SIG-M5 treated with dmso at 0.1 percent for 504 hours (cell line): Measurements from ENCODE around the gene TMEM178A.

Experiments used
- DNase-seq: peaks from one replicate; lab custom pipeline; 2025; ENCODE audit not compliant: unreplicated experiment; lab: John Stamatoyannopoulos, UW

TMEM178A gene

DNA sequence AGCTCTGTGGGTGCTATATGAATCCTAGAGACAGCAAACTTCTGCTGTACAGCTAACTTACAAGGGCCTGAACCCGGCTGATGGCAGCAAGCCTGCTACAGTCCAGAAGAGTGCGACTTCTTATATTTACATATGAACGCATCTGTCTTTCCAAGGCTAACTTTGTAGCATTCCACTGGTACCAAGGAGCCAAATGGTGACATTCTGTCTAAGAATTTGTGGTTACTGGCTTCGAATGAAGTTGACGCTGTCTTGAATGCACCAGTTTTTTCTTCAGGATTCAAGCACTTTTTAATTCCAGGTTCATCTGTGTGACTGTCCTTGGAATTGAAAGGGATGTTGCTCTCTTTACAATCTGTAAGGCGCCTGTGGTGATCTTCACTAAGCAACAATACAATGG is 70.9 kb downstream of the TMEM178A start:
- no peak for DNase-seq

DNA sequence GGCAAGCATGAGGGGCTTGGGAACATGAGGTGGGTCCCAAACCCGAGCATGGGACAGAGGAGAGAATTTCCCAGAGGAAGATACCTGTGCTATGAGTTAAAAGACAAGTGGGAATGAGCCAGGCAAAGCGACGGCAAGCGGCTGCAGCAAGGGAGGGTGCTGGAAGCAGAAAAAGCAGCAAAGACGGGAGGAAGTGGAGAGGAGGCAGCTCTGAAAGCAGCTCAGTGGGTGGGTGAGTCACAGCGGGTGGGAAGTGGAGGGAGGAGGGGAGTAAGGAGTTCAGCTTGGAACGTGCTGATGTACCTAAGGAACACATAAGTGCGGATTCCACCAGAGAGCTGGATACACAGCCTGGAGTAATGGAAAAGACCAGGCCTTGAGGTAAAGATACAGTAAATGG is 71.9 kb downstream of the TMEM178A start:
- DNase-seq = no peak

DNA sequence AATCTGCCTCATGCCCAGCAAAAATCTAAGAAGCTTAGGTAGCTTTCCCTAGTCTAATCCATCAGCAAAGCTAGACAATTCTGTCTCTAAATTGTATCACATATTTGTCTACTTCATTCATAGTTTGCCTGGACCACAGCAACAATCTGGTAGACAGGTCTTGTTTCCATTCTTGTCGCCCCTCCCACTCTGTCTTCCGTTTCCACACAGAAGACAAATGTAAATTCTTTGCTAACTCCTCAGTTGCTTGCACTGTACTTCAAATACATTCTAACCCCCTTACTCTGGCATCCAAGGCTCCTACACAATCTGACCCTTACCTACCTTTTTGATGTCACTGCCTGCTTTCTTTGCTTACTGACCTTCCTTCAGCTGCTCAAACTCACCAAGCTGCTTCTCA is 73.2 kb downstream of the TMEM178A start:
- no peak for DNase-seq

GRCh38 chr2:39739386-39739785 is 73.7 kb downstream of the TMEM178A start:
- DNase-seq = no peak

DNA sequence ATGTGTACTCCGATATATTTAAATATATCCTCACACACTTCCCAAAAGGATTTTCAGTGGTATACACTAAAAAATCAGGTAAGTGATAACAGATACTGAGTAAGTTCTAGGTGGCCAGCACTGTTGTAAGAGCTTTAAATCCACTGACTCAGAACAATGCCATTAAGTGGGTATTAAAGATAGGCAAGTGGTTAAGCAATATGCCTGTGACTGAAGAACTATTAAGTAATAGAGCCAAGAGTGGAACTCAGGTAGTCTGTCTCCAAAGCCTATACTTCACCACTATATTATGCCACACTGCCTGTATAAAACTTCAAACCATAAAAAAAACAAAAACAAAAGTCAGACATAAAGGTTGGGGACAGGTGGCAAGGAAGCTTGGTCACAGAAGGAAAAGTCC is 76.2 kb downstream of the TMEM178A start:
- DNase-seq = no peak

GRCh38 chr2:39743269-39743776 is 77.6 kb downstream of the TMEM178A start:
- no peak for DNase-seq

GRCh38 chr2:39755466-39755865 is 89.7 kb downstream of the TMEM178A start:
- no peak for DNase-seq

DNA sequence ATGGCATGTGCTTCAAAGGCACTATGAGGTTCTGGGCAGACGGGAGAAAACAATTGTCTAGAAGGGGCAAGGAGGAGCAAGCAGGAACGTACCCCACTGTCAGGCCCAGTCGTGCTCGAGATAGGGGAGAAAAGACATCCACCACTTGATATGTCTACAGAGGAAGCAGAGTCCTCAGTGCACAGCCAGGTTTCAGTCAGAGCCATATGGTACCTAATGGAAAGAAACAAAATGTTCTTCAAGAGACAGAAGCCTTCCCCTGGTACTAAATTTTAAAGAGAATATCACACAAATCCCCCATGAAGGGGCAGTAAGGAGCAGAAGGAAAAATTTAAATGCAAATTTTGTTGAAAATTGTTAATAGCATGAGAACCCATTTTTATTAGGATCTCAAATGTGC is 91.4 kb downstream of the TMEM178A start:
- no peak for DNase-seq

GRCh38 chr2:39762448-39762847 is 96.7 kb downstream of the TMEM178A start:
- no peak for DNase-seq
